ENCODE results near the gene MLLT6. TPM values are rescaled to one million over a fixed set of nuclear protein-coding genes. Genes with fewer than 3 reads are reported as not detected.

MLLT6 gene
- total and polyA plus RNA-seq, 2 of the 4 experiments (the other 2 are of a cell fraction), result 7.2 to 21.2 TPM

GRCh38 chr17:38657824-38658740 lies 47.0 kb upstream of the MLLT6 start:
- Histone ChIP-seq H4K8ac (ENCODE audit: low read depth in 2 of 2, low read length in 2 of 2) (no peak overlapping the region), H3K27ac (ENCODE audit: insufficient read depth, low read length) (no peak overlapping the region), H3K9me1 (ENCODE audit: insufficient read depth, low read length) (no peaks in the 10 kb centered on the region; the same call in 1 of the 2 replicates), H3K14ac (replicated peaks; ENCODE audit: low read depth, low read length) (no peak overlapping the region), H3K4me1 (ENCODE audit: control insufficient read depth, insufficient read depth, low read length) (no peaks in the 10 kb centered on the region), H3K9me3 (ENCODE audit: control insufficient read depth, insufficient read depth, low read length) (no peaks in the 10 kb centered on the region), H3K4me2 (ENCODE audit: low read depth, low read length) (no peak overlapping the region), H2BK20ac (ENCODE audit: low read depth, low read length) (no peak overlapping the region), H3K56ac (ENCODE audit: extremely low read depth, insufficient read depth, low read length) (no peak overlapping the region), H3K18ac (ENCODE audit: low read depth, low read length) (no peak overlapping the region), H2AK5ac (ENCODE audit: low read depth, low read length) (no peak overlapping the region), H3K4me3 (ENCODE audit: insufficient read depth, low read depth, low read length) (no peak overlapping the region), H2AFZ (replicated peaks; ENCODE audit: low read length, poor library complexity) (no peak overlapping the region), H2BK5ac (ENCODE audit: low read depth, low read length, poor library complexity, severe bottlenecking) (no peak overlapping the region), H2BK15ac (ENCODE audit: low read depth, low read length) (no peak overlapping the region), H3K79me1 (ENCODE audit: low read depth in 1 of 2, low read length in 2 of 2) (no peaks in the 10 kb centered on the region), H2AK9ac (replicated peaks; ENCODE audit: low read depth, low read length, poor library complexity) (no peak overlapping the region), H4K91ac (ENCODE audit: insufficient read depth, low read depth, low read length) (no peak overlapping the region), H3K4ac (ENCODE audit: low read depth, low read length) (no peak overlapping the region), H4K20me1 (ENCODE audit: insufficient read depth, low read length) (no peaks in the 10 kb centered on the region), H3K23ac (ENCODE audit: low read depth, low read length) (no peak overlapping the region; the same call in 1 of the 2 replicates), H3K9ac (ENCODE audit: low read depth, low read length) (no peak overlapping the region), H4K5ac (ENCODE audit: low read depth, low read length) (no peak overlapping the region), H3K27me3 (ENCODE audit: control insufficient read depth, insufficient read depth, low read length) (peaks cover 55% of the 10 kb centered on the region), H2BK120ac (ENCODE audit: low read depth, low read length) (no peak overlapping the region), H3K36me3 (ENCODE audit: control insufficient read depth, insufficient read depth, low read length) (no peaks in the 10 kb centered on the region)
- ChIA-PET CTCF (no interaction called here), POLR2A (ENCODE audit: unreplicated experiment) (no interaction called here)
- intact Hi-C loops (cut with micrococcal nuclease), result no loop called here
- dilution Hi-C loops (cut with HindIII; ENCODE audit: low sequenced_read_pairs, unreplicated experiment), result no loop called here
- no TSS peak for BruUV-seq (replicated peaks)
- TF ChIP-seq, protein P1, sequence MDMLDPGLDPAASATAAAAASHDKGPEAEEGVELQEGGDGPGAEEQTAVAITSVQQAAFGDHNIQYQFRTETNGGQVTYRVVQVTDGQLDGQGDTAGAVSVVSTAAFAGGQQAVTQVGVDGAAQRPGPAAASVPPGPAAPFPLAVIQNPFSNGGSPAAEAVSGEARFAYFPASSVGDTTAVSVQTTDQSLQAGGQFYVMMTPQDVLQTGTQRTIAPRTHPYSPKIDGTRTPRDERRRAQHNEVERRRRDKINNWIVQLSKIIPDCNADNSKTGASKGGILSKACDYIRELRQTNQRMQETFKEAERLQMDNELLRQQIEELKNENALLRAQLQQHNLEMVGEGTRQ (IDR thresholded peaks at IDR 0.05; ENCODE audit: low read depth, low read length), result no peak
- TF ChIP-seq, protein P2, sequence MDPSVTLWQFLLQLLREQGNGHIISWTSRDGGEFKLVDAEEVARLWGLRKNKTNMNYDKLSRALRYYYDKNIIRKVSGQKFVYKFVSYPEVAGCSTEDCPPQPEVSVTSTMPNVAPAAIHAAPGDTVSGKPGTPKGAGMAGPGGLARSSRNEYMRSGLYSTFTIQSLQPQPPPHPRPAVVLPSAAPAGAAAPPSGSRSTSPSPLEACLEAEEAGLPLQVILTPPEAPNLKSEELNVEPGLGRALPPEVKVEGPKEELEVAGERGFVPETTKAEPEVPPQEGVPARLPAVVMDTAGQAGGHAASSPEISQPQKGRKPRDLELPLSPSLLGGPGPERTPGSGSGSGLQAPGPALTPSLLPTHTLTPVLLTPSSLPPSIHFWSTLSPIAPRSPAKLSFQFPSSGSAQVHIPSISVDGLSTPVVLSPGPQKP (IDR thresholded peaks at IDR 0.05; ENCODE audit: borderline replicate concordance, low read depth, low read length), result no peak
- TF ChIP-seq BHLHE40 (IDR thresholded peaks at IDR 0.05; ENCODE audit: low read depth, low read length), result no peak
- no peak for TF ChIP-seq MXI1 (IDR thresholded peaks at IDR 0.05; ENCODE audit: borderline replicate concordance, low read depth, low read length)
- no peak for TF ChIP-seq MAFK (IDR thresholded peaks at IDR 0.05; ENCODE audit: low read depth, low read length)
- TF ChIP-seq, protein P3, sequence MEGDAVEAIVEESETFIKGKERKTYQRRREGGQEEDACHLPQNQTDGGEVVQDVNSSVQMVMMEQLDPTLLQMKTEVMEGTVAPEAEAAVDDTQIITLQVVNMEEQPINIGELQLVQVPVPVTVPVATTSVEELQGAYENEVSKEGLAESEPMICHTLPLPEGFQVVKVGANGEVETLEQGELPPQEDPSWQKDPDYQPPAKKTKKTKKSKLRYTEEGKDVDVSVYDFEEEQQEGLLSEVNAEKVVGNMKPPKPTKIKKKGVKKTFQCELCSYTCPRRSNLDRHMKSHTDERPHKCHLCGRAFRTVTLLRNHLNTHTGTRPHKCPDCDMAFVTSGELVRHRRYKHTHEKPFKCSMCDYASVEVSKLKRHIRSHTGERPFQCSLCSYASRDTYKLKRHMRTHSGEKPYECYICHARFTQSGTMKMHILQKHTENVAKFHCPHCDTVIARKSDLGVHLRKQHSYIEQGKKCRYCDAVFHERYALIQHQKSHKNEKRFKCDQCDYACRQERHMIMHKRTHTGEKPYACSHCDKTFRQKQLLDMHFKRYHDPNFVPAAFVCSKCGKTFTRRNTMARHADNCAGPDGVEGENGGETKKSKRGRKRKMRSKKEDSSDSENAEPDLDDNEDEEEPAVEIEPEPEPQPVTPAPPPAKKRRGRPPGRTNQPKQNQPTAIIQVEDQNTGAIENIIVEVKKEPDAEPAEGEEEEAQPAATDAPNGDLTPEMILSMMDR (conservative IDR thresholded peaks at IDR 0.05; ENCODE audit: low read depth, low read length), result no peak
- TF ChIP-seq NFE2L2 (IDR thresholded peaks at IDR 0.05; ENCODE audit: low read depth, low read length), result no peak
- TF ChIP-seq RCOR1 (IDR thresholded peaks at IDR 0.05; ENCODE audit: insufficient replicate concordance, low read length), result no peak
- no peak for TF ChIP-seq CHD1 (IDR thresholded peaks at IDR 0.05; ENCODE audit: low read depth, low read length)
- no peak for TF ChIP-seq SMC3 (IDR thresholded peaks at IDR 0.05; ENCODE audit: low read depth, low read length)
- TF ChIP-seq RFX5 (IDR thresholded peaks at IDR 0.05; ENCODE audit: low read depth, low read length), result no peak
- TF ChIP-seq POLR2A (IDR thresholded peaks at IDR 0.05; ENCODE audit: low read depth, low read length), result no peak
- no peak for TF ChIP-seq FOS (IDR thresholded peaks at IDR 0.05; ENCODE audit: low read depth, low read length)
- no peak for TF ChIP-seq CEBPB (IDR thresholded peaks at IDR 0.05; ENCODE audit: low read depth, low read length)
- DNase-seq, result no peak
- no peak for ATAC-seq (ENCODE audit: low read depth)
- WGBS, 2 experiments (ENCODE audit: extremely low coverage in 2 of 2, insufficient read length in 1 of 2), result 66% methylated on average over 10 of the region's 15 CpGs; no CpG with 5 or more reads in 1 of the 2 experiments
- in situ Hi-C loops (cut with MboI; ENCODE audit: low sequenced_read_pairs), result no loop called here
